Stimulated activated naive CD8-positive, alpha-beta T cell treated with anti-CD3 and anti-CD28 coated beads, Interleukin-15, Interleukin-2, amounts not matched to agents 100 U/mL and 50 U/mL, for 24 hours (primary cell): ENCODE data around the gene REPIN1.
A peak's percentile ranks its signal among the peaks of the same experiment; 100 is the strongest.

Experiments
- ATAC-seq: fragments of 150-1000 bp; cut with Tn5 transposase; one replicate; pipeline ENCODE4 v1.10.0; 2021
- DNase-seq: peaks from one replicate; pipeline ENCODE4 v3.0.0; 2021

Gene REPIN1

DNA sequence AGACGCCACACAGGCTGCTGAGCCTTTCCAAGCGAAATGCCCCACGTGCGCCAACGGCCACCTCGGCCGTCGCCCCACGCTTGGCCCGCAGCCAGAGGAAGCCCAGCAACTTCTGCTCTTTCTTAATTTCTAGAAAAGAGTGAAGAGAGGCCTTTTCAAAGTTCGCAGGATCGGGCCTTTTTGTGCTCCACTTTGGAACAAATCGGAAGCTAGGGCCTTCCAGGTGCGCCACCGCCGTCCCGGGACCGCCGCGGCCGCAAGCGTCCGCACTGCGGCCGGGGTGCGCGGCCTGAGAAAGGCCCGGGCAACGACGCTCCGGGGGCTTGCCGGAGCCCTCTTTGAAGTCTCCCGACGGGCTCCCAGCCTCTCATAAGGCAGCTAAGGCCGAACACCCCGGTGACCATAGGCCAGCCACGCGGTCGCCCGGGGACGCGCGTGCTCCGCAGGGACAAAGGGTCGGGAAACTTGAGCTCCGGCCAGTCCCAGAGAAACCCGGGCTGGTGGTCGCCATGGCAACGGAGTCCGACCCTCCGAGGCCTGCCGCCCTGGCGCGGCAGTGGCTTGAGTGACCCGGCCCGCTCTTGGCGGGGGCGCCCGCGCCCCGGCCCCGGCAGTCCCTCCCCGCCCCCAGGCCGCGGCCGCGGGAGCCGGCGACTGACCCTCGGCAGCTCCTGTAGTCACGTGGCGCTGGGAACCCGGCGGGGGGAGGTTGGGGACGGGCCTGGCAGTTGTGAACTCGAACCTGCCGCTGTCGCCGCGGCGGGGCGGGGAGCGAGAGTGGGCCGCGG lies at the start of gene REPIN1:
TSS of gene REPIN1 (plus strand) at position 727 of the 788 bp plus-strand sequence. CDS start 890 bp downstream, outside the sequence.
- DNase-seq (peak; percentile 85), ATAC-seq (peak; percentile 47)

DNA sequence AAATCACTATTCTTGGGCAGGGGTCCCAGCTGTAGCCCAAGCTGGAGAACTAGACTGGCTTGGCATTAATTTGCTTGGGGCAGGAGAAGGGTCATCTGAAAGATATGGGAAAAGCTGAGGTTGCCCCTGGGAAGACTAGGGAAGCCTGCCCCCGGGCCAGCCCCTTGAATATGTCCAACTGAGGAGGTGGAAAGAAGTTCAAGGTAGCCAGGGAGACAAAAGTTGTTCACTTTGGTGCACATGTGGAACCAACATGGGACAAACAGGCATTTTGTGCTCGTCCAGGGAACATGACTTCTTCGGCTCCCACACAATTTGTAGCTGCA lies 46.9 kb upstream of the REPIN1 start:
- ATAC-seq: no peak

GRCh38 chr7:150322114-150322832 lies 46.3 kb upstream of the REPIN1 start:
- peak; percentile 67 for DNase-seq
- peak; percentile 36 for ATAC-seq

More for the DNA sequence above, 46.9 kb upstream of the REPIN1 start:
- DNase-seq: no peak

DNA sequence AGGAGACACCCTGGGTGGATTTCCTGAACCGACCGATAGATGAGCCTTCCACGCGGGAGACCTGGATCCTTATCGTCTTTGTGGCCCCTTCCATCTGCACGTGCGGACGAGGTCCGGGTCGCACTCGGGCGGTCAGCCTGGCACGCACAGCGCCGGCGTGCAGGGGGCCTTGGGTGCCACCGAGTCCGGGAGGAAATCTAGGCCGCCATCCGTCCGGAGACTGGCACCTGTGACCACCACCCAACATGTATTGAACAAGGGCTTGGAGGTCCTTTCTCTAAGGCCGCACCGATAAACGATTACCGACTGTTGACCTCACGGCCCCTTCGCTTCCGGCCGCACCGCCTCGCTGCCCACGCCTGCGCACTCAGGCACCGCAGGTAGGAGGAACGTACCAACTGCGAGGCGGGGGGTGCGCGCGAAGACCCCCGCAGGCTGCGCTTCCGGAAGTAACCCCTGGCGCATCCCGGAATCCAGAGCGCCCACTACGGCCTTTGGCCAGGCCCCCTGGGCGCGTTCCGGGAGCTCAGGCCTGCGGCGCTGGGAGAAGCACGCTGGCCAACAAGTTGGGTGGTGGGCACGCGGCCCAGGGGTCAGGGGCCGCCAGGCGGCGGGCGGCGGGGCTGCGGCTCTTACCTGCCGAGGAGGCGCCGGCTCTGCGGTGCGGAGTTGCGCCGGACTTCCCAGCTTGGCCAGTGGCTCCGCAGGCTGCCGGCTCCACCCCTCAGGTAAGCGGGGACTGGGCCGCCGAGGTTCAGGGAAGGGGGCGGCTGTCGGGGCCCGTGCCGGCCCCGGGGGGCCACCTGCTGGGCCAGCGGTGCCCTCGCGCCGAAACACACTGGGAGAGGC lies 45.6 kb upstream of the REPIN1 start, which contains the start of the genes ACTR3C and LRRC61:
TSS of gene ACTR3C (minus strand) at position 713 of the 849 bp plus-strand sequence. CDS start 28,249 bp downstream, outside the sequence.
TSS of gene LRRC61 (plus strand) at position 523 of the 849 bp plus-strand sequence. CDS start 13,507 bp downstream, outside the sequence.
- DNase-seq (peak; percentile 79), ATAC-seq (peak; percentile 51)

GRCh38 chr7:150323682-150324372 lies 44.8 kb upstream of the REPIN1 start:
- ATAC-seq (peak; percentile 6), DNase-seq (no peak)

GRCh38 chr7:150324373-150324961 lies 44.2 kb upstream of the REPIN1 start:
- ATAC-seq (no peak), DNase-seq (no peak)

GRCh38 chr7:150325110-150325611 lies 43.5 kb upstream of the REPIN1 start:
- ATAC-seq: no peak
- no peak for DNase-seq

DNA sequence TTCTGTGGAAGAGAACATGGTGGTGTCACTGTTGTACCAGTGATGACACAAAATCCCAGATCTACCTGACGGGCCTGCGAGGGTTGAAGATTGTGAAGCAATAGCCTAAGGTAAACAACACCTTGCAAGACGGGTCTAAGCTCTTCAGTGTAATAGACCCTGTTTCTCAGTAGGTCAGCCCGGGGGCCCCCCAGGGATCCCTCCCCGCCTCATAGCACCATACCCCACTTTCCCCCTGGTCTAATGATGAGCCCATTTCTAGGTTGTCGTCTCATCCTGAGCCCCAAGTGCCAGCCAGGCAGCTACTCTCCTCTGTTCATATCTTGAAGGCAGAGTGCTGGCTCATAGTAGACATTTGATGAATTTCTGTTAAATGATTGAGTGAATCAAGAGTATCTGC lies 42.7 kb upstream of the REPIN1 start:
- DNase-seq: no peak
- no peak for ATAC-seq

- no peak for DNase-seq
Observed at GRCh38 chr7:150326657-150327268, 41.9 kb upstream of the REPIN1 start.

DNA sequence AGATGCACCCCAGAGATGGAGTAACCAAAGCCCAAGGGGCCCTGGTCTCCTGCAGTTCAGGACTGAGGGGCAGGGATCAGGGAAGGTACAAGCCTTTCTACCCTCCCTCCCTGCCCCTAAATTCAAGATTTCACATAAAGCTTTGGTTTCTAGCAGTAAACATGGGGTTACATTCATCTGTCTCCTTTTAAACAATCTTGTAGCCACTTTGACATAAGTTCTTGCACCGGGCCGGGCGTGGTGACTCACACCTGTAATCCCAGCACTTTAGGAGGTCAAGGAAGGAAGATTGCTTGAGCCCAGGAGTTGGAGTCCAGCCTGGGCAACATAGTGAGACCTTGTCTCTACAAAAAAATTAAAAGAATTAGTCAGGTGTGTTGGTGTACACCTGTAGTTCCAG lies 41.3 kb upstream of the REPIN1 start:
- DNase-seq: no peak
- ATAC-seq: no peak

More at GRCh38 chr7:150326657-150327268, 41.9 kb upstream of the REPIN1 start:
- ATAC-seq: no peak

GRCh38 chr7:150329331-150330120 lies 39.1 kb upstream of the REPIN1 start:
- DNase-seq (no peak), ATAC-seq (no peak)

GRCh38 chr7:150330211-150330885 lies 38.3 kb upstream of the REPIN1 start:
- no peak for DNase-seq
- no peak for ATAC-seq

DNA sequence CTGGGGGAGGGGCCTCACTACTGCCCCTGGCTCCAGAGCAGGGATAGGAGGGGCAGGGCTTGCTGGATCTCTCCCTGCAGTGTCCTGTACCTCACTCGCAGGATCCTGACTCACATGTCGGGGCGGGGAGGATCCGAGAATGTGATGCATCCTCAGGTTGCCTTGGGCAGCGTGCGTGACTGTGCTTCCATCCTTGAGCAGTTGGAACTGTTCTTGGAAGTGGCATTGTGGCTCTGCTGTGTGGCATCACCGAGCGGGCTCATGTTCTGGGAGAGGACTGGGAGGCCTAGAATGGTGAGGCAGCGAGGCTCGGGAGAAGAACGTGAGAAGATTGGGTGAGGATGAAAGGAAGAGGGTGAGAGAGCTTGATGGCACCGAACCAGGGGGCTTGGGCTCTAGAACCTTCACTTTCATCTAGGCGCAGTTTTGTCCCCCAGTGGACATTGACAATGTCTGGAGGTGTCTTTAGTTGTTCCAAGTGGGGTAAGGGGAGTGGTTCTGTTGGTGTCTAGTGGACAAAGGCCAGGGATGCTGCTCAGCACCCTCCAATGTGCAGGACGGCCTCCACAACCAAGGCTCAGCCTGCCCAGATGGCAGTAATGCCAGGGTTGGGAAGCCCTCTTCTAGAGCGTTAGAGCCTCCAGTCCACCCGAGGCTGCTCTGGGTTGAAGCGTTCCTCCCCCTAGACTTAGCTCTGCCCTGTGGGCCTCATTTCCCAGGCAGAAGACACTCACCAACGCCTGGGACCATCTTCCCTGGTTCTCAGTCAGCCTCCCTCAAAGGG lies 35.6 kb upstream of the REPIN1 start:
- no peak for DNase-seq
- ATAC-seq: no peak

- ATAC-seq: no peak
- no peak for DNase-seq
Observed at GRCh38 chr7:150333659-150334058, 35.0 kb upstream of the REPIN1 start.

DNA sequence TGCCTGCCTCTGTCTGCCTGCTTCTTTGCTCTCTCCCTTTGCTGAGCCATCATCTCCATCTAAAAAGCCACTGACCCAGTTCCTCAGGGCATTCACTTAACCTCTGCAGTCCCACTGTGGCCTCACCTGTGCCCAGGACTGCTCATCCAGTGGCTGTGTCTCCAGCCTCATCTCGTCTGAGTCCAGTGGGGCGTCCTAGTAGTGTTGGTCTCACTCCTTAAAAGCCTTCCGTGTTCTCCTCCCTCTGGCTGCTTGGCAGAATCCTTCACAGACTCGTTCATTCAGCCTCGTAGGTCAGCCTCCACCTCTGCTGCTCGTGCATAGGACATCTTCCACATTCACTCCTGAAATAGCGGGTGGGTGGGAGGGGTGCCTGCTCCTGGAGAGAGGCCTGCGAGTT lies 34.5 kb upstream of the REPIN1 start:
- DNase-seq (no peak), ATAC-seq (no peak)

DNA sequence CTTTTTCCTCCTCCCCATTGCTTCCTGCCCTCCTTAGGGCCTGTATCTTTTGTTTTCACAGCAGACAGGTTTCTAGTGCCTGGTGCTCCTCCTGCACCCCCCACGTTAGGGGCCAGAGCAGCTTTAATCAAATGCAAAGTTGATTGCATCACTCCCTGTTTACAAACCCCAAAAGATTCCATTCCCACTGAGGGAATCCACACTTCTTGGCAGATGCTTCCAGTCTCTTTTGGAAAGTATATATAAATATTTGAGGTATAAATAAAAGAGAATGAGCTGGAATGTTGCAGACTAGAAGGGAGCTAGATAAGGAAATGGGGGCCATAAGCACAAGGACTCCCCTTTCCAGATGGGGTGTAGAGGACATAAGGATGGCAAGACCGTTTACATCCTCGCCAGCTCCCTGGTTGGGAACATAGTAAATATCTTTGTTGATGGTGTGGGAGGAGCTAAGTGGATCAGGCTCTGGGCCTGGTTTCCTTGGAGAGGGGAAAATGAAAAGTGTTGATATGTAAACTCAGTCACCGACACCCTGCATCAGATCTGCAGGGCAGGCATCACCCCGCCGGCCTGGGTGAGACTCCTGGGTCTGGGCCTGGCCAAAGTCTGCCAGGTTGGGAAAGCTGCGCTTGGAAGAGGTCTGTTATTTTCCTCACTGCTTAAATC lies 33.4 kb upstream of the REPIN1 start:
- no peak for ATAC-seq

DNA sequence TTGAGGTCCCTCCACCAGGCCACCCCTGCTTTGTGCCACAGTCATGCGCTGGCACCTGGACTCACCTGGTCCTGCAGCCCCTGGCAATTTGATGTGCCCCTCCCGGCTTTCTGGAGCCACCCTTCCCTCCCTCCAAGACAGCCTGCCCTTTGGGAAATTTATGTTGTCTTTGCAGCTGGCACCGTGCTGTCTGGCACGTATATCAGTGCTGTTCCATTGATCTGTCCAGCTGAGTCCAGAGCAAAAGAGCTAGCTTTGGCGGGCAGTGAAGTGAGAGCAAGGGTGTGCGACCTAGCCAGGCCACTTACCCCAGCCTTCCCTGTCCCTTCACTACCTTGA lies 32.9 kb upstream of the REPIN1 start:
- no peak for ATAC-seq

More for the DNA sequence above, 33.4 kb upstream of the REPIN1 start:
- DNase-seq: no peak

GRCh38 chr7:150336746-150337145 lies 31.9 kb upstream of the REPIN1 start:
- no peak for ATAC-seq
- no peak for DNase-seq

More for the DNA sequence above, 32.9 kb upstream of the REPIN1 start:
- DNase-seq: no peak
